GM23338 (cell line): Measurements from ENCODE around the gene IFNL2. TPM values are rescaled to one million over a fixed set of nuclear protein-coding genes. Genes with fewer than 3 reads are reported as not detected.

Source experiments
- ATAC-seq: fragments of 200-7000 bp; cut with Tn5 transposase; 3 replicates; pipeline ENCODE4 v1.9.1; 2020
- DNase-seq: peaks from one replicate; pipeline ENCODE4 v3.0.0-alpha.2; 2015; ENCODE audit warnings: low spot score
- H2AFZ ChIP-seq: fragments of 200-600 bp; sonication (generic); 2 replicates; pipeline ENCODE4 v1.8.0; 2016; ENCODE audit warnings: antibody characterized with exemption, mild to moderate bottlenecking, moderate library complexity
- H3F3A ChIP-seq: fragments of 200-600 bp; sonication (generic); replicated peaks from 2 replicates; pipeline ENCODE4 v1.8.0; 2017; ENCODE audit warnings: antibody characterized with exemption, mixed run types, low read depth
- H3K27ac ChIP-seq: fragments of 200-600 bp; sonication (generic); 2 replicates; pipeline ENCODE4 v1.6.1; 2016; ENCODE audit warnings: low read depth
- H3K27me3 ChIP-seq: fragments of 200-600 bp; sonication (generic); 2 replicates; pipeline ENCODE4 v1.8.0; 2016; ENCODE audit warnings: mild to moderate bottlenecking, mixed run types, moderate library complexity; ENCODE audit not compliant: insufficient read depth
- H3K36me3 ChIP-seq: fragments of 200-600 bp; sonication (generic); 2 replicates; pipeline ENCODE4 v1.8.0; 2016; ENCODE audit warnings: mild to moderate bottlenecking; ENCODE audit not compliant: insufficient read depth
- H3K4me1 ChIP-seq: fragments of 200-600 bp; sonication (generic); 2 replicates; pipeline ENCODE4 v1.8.0; 2016; ENCODE audit warnings: mild to moderate bottlenecking, moderate library complexity; ENCODE audit not compliant: insufficient read depth
- H3K4me2 ChIP-seq: fragments of 200-600 bp; sonication (generic); 2 replicates; pipeline ENCODE4 v1.7.1; 2017; ENCODE audit warnings: mixed run types
- H3K4me3 ChIP-seq: fragments of 200-600 bp; sonication (generic); 2 replicates; pipeline ENCODE4 v1.6.1; 2016; ENCODE audit warnings: mixed run types
- H3K79me2 ChIP-seq: fragments of 200-600 bp; sonication (generic); replicated peaks from 2 replicates; pipeline ENCODE4 v1.8.0; 2017; ENCODE audit warnings: mild to moderate bottlenecking; ENCODE audit not compliant: insufficient read depth
- H3K9me2 ChIP-seq: fragments of 200-600 bp; sonication (generic); 2 replicates; pipeline ENCODE4 v1.8.0; 2017; ENCODE audit not compliant: insufficient read depth
- H4K20me1 ChIP-seq: fragments of 200-600 bp; sonication (generic); replicated peaks from 2 replicates; pipeline ENCODE4 v1.8.0; 2017; ENCODE audit warnings: mild to moderate bottlenecking; ENCODE audit not compliant: insufficient read depth
- H3K27ac Mint-ChIP-seq: 2 replicates; pipeline ENCODE4 v1.8.0; 2020; ENCODE audit warnings: inconsistent platforms, mild to moderate bottlenecking, moderate library complexity, mixed read lengths
- H3K27me3 Mint-ChIP-seq: 3 replicates; pipeline ENCODE4 v1.8.0; 2022; ENCODE audit warnings: low read depth, mild to moderate bottlenecking, moderate library complexity, mixed read lengths, inconsistent platforms; ENCODE audit not compliant: insufficient read depth, poor library complexity
- H3K36me3 Mint-ChIP-seq: 3 replicates; pipeline ENCODE4 v1.8.0; 2021; ENCODE audit warnings: low read depth, mild to moderate bottlenecking, inconsistent platforms, moderate library complexity, mixed read lengths
- H3K4me1 Mint-ChIP-seq: 3 replicates; pipeline ENCODE4 v1.8.0; 2020; ENCODE audit warnings: mild to moderate bottlenecking, inconsistent platforms, mixed read lengths
- H3K4me3 Mint-ChIP-seq: 3 replicates; pipeline ENCODE4 v1.8.0; 2021; ENCODE audit warnings: moderate library complexity, mild to moderate bottlenecking, inconsistent platforms, mixed read lengths
- H3K9me3 Mint-ChIP-seq: 3 replicates; pipeline ENCODE4 v1.8.0; 2020; ENCODE audit warnings: moderate library complexity, mild to moderate bottlenecking, inconsistent platforms, mixed read lengths
- CREB1 ChIP-seq: fragments of 250-450 bp; sonication (Bioruptor Pico); IDR thresholded peaks from 2 replicates; pipeline ENCODE4 v1.5.0; 2020; ENCODE audit warnings: low read depth, mild to moderate bottlenecking, moderate library complexity
- EZH2 ChIP-seq: fragments of 200-600 bp; sonication (generic); IDR thresholded peaks from one replicate; pipeline ENCODE4 v1.8.0; 2017; ENCODE audit warnings: antibody characterized with exemption, mild to moderate bottlenecking, low read depth; ENCODE audit not compliant: unreplicated experiment
- EZH2phosphoT487 ChIP-seq: fragments of 200-600 bp; sonication (generic); IDR thresholded peaks from one replicate; pipeline ENCODE4 v1.8.1; 2018; ENCODE audit warnings: antibody characterized with exemption; ENCODE audit not compliant: unreplicated experiment
- JUNB ChIP-seq: IDR thresholded peaks from one replicate; pipeline ENCODE4 v1.6.1; 2016; ENCODE audit warnings: antibody characterized with exemption; ENCODE audit not compliant: unreplicated experiment
- NANOG ChIP-seq: IDR thresholded peaks from 2 replicates; pipeline ENCODE4 v1.6.1; 2016; ENCODE audit warnings: antibody characterized with exemption, borderline replicate concordance
- POLR2AphosphoS5 ChIP-seq: IDR thresholded peaks from 2 replicates; pipeline ENCODE4 v1.6.1; 2016; ENCODE audit warnings: antibody characterized with exemption, low read depth
- STAT1 ChIP-seq: IDR thresholded peaks from one replicate; pipeline ENCODE4 v1.6.1; 2016; ENCODE audit warnings: antibody characterized with exemption; ENCODE audit not compliant: unreplicated experiment
- ZNF114 ChIP-seq: fragments of 250-450 bp; sonication (Bioruptor Pico); IDR thresholded peaks from 2 replicates; pipeline ENCODE4 v1.5.0; 2020; ENCODE audit warnings: mild to moderate bottlenecking, moderate library complexity
- ZNF331 ChIP-seq: fragments of 250-450 bp; sonication (Bioruptor Pico); IDR thresholded peaks from 2 replicates; pipeline ENCODE4 v1.5.0; 2020; ENCODE audit warnings: low read depth, mild to moderate bottlenecking, moderate library complexity
- polyA plus RNA-seq: library from polyadenylated mRNA; unstranded; fragments of >200 nt; fragmentation: Nextera tagmentation; extraction: Ambion mirVana; gene quantifications from 2 replicates; pipeline ENCODE4 v1.2.1, GENCODE V29; 2016
- total RNA-seq: library from RNA; depleted of rRNA; stranded (reverse); fragments of >200 nt; shearing (Covaris generic); gene quantifications from 2 replicates; pipeline ENCODE4 v1.2.3, GENCODE V29; 2014
- TF ChIP-seq, protein P1 (sequence below): IDR thresholded peaks from one replicate; pipeline ENCODE4 v1.6.1; 2018; ENCODE audit warnings: antibody characterized with exemption; ENCODE audit not compliant: unreplicated experiment
- TF ChIP-seq, protein P2 (sequence below), 2 experiments: fragments of 200-600 bp in 1 of 2; sonication (generic) in 1 of 2; conservative IDR thresholded peaks; 2 replicates each; pipeline versions ENCODE4 v1.5.1 to v1.6.1; 2016 to 2017; ENCODE audit warnings: antibody characterized with exemption in 2 of 2, low read depth in 2 of 2, mild to moderate bottlenecking in 2 of 2, moderate library complexity in 1 of 2
- TF ChIP-seq, protein P3 (sequence below): IDR thresholded peaks from 2 replicates; pipeline ENCODE4 v1.6.1; 2016; ENCODE audit warnings: antibody characterized with exemption

Gene IFNL2
- total and polyA plus RNA-seq, 2 experiments from 2014 or later, result not detected

DNA sequence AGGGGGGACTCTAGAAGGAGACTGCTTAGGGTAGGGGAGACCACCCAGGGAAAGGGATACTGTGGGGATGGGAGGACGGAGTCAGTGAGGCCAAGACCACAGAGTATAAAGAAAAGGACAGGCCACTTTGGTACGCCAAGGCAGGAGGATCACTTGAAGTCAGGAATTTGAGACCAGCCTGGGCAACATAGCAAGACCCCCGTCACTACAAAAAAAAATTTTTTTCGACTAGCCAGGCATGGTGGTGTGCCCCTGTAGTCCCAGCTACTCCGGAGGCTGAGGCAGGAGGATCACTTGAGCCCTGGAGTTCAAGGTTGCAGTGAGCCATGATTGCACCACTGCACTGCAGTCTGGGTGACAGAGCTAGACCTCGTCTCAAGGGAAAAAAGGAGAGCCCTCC is 30.0 kb upstream of the IFNL2 start:
- Histone ChIP-seq H3K9me2 (no peaks in the 10 kb centered on the region), H3K36me3 (no peaks in the 10 kb centered on the region), H4K20me1 (no peaks in the 10 kb centered on the region), H3F3A (no peaks in the 10 kb centered on the region), H2AFZ (no peak overlapping the region), H3K4me2 (no peak overlapping the region), H3K27ac (no peak overlapping the region), H3K27me3 (peaks cover 18% of the 10 kb centered on the region; the same call in 1 of the 2 replicates), H3K79me2 (no peaks in the 10 kb centered on the region), H3K4me1 (no peaks in the 10 kb centered on the region), H3K4me3 (no peak overlapping the region)
- ATAC-seq, result no peak
- Mint-ChIP-seq H3K27me3 (peaks cover 5% of the 10 kb centered on the region), H3K4me3 (no peak overlapping the region), H3K9me3 (no peaks in the 10 kb centered on the region), H3K27ac (no peak overlapping the region), H3K4me1 (no peaks in the 10 kb centered on the region; the same call in 2 of the 3 replicates), H3K36me3 (no peaks in the 10 kb centered on the region; the same call in 2 of the 3 replicates)
- no peak for DNase-seq
- no peak for TF ChIP-seq CREB1
- TF ChIP-seq, protein P1, sequence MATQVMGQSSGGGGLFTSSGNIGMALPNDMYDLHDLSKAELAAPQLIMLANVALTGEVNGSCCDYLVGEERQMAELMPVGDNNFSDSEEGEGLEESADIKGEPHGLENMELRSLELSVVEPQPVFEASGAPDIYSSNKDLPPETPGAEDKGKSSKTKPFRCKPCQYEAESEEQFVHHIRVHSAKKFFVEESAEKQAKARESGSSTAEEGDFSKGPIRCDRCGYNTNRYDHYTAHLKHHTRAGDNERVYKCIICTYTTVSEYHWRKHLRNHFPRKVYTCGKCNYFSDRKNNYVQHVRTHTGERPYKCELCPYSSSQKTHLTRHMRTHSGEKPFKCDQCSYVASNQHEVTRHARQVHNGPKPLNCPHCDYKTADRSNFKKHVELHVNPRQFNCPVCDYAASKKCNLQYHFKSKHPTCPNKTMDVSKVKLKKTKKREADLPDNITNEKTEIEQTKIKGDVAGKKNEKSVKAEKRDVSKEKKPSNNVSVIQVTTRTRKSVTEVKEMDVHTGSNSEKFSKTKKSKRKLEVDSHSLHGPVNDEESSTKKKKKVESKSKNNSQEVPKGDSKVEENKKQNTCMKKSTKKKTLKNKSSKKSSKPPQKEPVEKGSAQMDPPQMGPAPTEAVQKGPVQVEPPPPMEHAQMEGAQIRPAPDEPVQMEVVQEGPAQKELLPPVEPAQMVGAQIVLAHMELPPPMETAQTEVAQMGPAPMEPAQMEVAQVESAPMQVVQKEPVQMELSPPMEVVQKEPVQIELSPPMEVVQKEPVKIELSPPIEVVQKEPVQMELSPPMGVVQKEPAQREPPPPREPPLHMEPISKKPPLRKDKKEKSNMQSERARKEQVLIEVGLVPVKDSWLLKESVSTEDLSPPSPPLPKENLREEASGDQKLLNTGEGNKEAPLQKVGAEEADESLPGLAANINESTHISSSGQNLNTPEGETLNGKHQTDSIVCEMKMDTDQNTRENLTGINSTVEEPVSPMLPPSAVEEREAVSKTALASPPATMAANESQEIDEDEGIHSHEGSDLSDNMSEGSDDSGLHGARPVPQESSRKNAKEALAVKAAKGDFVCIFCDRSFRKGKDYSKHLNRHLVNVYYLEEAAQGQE, result no peak
- no peak for TF ChIP-seq STAT1
- TF ChIP-seq ZNF331 (CRISPR knock-in tag), result no peak
- TF ChIP-seq, protein P2, sequence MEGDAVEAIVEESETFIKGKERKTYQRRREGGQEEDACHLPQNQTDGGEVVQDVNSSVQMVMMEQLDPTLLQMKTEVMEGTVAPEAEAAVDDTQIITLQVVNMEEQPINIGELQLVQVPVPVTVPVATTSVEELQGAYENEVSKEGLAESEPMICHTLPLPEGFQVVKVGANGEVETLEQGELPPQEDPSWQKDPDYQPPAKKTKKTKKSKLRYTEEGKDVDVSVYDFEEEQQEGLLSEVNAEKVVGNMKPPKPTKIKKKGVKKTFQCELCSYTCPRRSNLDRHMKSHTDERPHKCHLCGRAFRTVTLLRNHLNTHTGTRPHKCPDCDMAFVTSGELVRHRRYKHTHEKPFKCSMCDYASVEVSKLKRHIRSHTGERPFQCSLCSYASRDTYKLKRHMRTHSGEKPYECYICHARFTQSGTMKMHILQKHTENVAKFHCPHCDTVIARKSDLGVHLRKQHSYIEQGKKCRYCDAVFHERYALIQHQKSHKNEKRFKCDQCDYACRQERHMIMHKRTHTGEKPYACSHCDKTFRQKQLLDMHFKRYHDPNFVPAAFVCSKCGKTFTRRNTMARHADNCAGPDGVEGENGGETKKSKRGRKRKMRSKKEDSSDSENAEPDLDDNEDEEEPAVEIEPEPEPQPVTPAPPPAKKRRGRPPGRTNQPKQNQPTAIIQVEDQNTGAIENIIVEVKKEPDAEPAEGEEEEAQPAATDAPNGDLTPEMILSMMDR (conservative IDR thresholded peaks at IDR 0.05; ENCODE audit: low read depth in 2 of 2), result no peak
- TF ChIP-seq ZNF114 (CRISPR knock-in tag), result no peak
- TF ChIP-seq, protein P3, sequence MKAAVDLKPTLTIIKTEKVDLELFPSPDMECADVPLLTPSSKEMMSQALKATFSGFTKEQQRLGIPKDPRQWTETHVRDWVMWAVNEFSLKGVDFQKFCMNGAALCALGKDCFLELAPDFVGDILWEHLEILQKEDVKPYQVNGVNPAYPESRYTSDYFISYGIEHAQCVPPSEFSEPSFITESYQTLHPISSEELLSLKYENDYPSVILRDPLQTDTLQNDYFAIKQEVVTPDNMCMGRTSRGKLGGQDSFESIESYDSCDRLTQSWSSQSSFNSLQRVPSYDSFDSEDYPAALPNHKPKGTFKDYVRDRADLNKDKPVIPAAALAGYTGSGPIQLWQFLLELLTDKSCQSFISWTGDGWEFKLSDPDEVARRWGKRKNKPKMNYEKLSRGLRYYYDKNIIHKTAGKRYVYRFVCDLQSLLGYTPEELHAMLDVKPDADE, result no peak
- TF ChIP-seq NANOG, result no peak
- TF ChIP-seq JUNB, result no peak

DNA sequence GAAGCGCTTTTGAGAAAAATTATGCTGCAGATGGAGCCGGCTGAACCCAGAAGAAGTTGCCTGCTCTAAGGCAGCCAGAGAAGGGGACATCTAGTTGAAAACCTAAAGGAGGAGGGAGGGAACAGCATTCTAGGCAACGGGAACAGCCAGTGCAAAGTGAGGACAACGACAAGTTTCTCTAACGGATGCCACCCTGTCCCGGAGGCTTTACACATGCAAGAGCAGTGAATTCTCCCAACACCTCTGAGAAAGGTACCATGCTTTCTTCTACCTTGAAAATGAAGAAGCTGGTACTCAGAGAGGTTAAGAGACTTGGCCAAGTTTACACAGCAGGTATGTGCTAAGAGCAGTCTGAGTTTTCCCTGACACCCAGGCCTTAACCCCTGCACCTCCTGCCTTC is 29.3 kb upstream of the IFNL2 start:
- H3K79me2 ChIP-seq, result no peaks in the 10 kb centered on the region
- no peaks in the 10 kb centered on the region for H4K20me1 ChIP-seq
- H3K4me2 ChIP-seq, result no peak overlapping the region
- no peak overlapping the region for H2AFZ ChIP-seq
- H3K27me3 ChIP-seq, result peaks cover 14% of the 10 kb centered on the region; the same call in 1 of the 2 replicates
- no peaks in the 10 kb centered on the region for H3K4me1 ChIP-seq
- Mint-ChIP-seq H3K4me1 (peaks cover 2% of the 10 kb centered on the region; the same call in 1 of the 3 replicates), H3K27me3 (peaks cover 8% of the 10 kb centered on the region), H3K9me3 (no peaks in the 10 kb centered on the region), H3K4me3 (no peak overlapping the region), H3K36me3 (no peaks in the 10 kb centered on the region; the same call in 2 of the 3 replicates), H3K27ac (no peak overlapping the region)
- H3K27ac ChIP-seq, result no peak overlapping the region
- H3K9me2 ChIP-seq, result no peaks in the 10 kb centered on the region
- no peak overlapping the region for H3K4me3 ChIP-seq
- DNase-seq, result no peak
- no peak for ATAC-seq
- no peaks in the 10 kb centered on the region for H3K36me3 ChIP-seq
- H3F3A ChIP-seq, result no peaks in the 10 kb centered on the region
- no peak for TF ChIP-seq ZNF114 (CRISPR knock-in tag)
- TF ChIP-seq CREB1, result no peak
- TF ChIP-seq JUNB, result no peak
- TF ChIP-seq POLR2AphosphoS5, result no peak
- TF ChIP-seq ZNF331 (CRISPR knock-in tag), result no peak
- TF ChIP-seq, protein P2 (conservative IDR thresholded peaks at IDR 0.05; ENCODE audit: low read depth in 2 of 2), result no peak
- TF ChIP-seq EZH2phosphoT487, result no peak
- TF ChIP-seq, protein P1, result no peak
- no peak for TF ChIP-seq EZH2
- no peak for TF ChIP-seq NANOG
